Hepatocyte (in vitro differentiated cells): Measurements from ENCODE around the gene CALD1.

Source experiments
- EZH2 ChIP-seq: fragments of 200-600 bp; sonication (generic); IDR thresholded peaks from 2 replicates; pipeline ENCODE4 v1.6.1; 2016; ENCODE audit warnings: antibody characterized with exemption, mild to moderate bottlenecking, borderline replicate concordance
- EZH2phosphoT487 ChIP-seq: fragments of 200-600 bp; sonication (generic); IDR thresholded peaks from one replicate; pipeline ENCODE4 v1.6.1; 2018; ENCODE audit warnings: antibody characterized with exemption, mild to moderate bottlenecking, low read depth, moderate library complexity; ENCODE audit not compliant: unreplicated experiment, severe bottlenecking
- TF ChIP-seq, protein P1 (sequence below): fragments of 200-600 bp; sonication (generic); IDR thresholded peaks from 2 replicates; pipeline ENCODE4 v1.5.1; 2016; ENCODE audit warnings: antibody characterized with exemption, mild to moderate bottlenecking; ENCODE audit not compliant: poor library complexity

DNA sequence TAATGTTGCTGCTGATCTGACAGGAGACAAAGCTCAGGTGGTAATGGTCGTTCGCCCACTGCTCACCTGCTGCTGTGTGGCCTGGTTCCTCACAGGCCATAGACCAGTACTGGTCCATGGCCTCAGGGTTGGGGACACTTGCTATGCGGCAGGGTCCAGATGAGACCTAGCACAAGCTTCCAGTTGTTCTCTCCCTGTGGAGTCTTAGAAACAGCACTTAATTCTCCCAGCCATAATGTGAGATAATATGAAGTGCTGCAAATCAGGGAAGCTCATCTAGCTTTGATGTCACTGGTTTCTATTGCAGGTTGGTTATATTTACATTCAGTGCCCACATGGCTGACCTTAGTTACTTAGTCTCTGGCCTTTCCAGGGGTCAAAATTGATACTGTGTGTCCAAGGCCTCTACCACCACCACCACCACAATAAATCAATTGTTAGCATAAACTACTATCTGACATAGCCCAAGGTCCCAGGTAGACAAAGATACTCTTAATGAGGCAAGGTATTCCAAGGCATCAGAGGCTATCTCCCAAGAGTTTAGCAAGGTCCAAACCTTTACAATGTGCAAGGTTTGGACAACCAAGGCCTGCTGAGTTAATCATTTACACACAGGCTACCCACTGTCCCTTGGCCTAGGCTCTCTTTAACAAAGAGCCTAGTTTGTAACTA lies 217.9 kb downstream of the CALD1 start:
- TF ChIP-seq, protein P1, sequence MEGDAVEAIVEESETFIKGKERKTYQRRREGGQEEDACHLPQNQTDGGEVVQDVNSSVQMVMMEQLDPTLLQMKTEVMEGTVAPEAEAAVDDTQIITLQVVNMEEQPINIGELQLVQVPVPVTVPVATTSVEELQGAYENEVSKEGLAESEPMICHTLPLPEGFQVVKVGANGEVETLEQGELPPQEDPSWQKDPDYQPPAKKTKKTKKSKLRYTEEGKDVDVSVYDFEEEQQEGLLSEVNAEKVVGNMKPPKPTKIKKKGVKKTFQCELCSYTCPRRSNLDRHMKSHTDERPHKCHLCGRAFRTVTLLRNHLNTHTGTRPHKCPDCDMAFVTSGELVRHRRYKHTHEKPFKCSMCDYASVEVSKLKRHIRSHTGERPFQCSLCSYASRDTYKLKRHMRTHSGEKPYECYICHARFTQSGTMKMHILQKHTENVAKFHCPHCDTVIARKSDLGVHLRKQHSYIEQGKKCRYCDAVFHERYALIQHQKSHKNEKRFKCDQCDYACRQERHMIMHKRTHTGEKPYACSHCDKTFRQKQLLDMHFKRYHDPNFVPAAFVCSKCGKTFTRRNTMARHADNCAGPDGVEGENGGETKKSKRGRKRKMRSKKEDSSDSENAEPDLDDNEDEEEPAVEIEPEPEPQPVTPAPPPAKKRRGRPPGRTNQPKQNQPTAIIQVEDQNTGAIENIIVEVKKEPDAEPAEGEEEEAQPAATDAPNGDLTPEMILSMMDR = no peak
- TF ChIP-seq EZH2 (no peak), EZH2phosphoT487 (no peak)
